Measurements from ENCODE around the gene THSD4. TPM values are rescaled to one million over a fixed set of nuclear protein-coding genes. Genes with fewer than 3 reads are reported as not detected.
A peak's percentile ranks its signal among the peaks of the same experiment; 100 is the strongest.

The THSD4 gene
- total RNA-seq, 1 donor, result 15.6 TPM

GRCh38 chr15:71118881-71119632 lies 3.8 kb downstream of the THSD4 start:
- Histone ChIP-seq H3K9me3 (ENCODE audit: low read depth, low read length) (no peaks in the 10 kb centered on the region), H3K4me1 (ENCODE audit: insufficient read depth, low read length) (no peaks in the 10 kb centered on the region), H2AFZ (ENCODE audit: low read length) (no peak overlapping the region), H4K20me1 (ENCODE audit: insufficient read depth, low read length) (no peaks in the 10 kb centered on the region), H3K27ac (ENCODE audit: low read depth, low read length) (no peak overlapping the region), H3K27me3 (ENCODE audit: insufficient read depth, low read length) (no peaks in the 10 kb centered on the region), H3K79me2 (ENCODE audit: insufficient read depth, low read length) (peaks cover 30% of the 10 kb centered on the region), H3K4me2 (ENCODE audit: insufficient read depth, low read length) (no peak overlapping the region), H3K4me3 (ENCODE audit: insufficient read depth, low read length) (no peak overlapping the region), H3K36me3 (ENCODE audit: insufficient read depth, low read length) (no peaks in the 10 kb centered on the region)
- DNase-seq (ENCODE audit: insufficient read length, low spot score, missing footprints), result no peak
- TF ChIP-seq CTCF (IDR thresholded peaks at IDR 0.05; ENCODE audit: extremely low read depth, low read depth, low read length), result no peak

- no peak overlapping the region for H3K4me2 ChIP-seq (ENCODE audit: insufficient read depth, low read length)
- TF ChIP-seq CTCF (IDR thresholded peaks at IDR 0.05; ENCODE audit: extremely low read depth, low read depth, low read length), result no peak
- no peaks in the 10 kb centered on the region for H3K27me3 ChIP-seq (ENCODE audit: insufficient read depth, low read length)
- H2AFZ ChIP-seq (ENCODE audit: low read length), result no peak overlapping the region
- no peaks in the 10 kb centered on the region for H3K9me3 ChIP-seq (ENCODE audit: low read depth, low read length)
- no peaks in the 10 kb centered on the region for H4K20me1 ChIP-seq (ENCODE audit: insufficient read depth, low read length)
- no peak overlapping the region for H3K4me3 ChIP-seq (ENCODE audit: insufficient read depth, low read length)
- no peaks in the 10 kb centered on the region for H3K4me1 ChIP-seq (ENCODE audit: insufficient read depth, low read length)
- peaks cover 33% of the 10 kb centered on the region for H3K79me2 ChIP-seq (ENCODE audit: insufficient read depth, low read length)
- no peak overlapping the region for H3K27ac ChIP-seq (ENCODE audit: low read depth, low read length)
- H3K36me3 ChIP-seq (ENCODE audit: insufficient read depth, low read length), result no peaks in the 10 kb centered on the region
- DNase-seq (ENCODE audit: insufficient read length, low spot score, missing footprints), result no peak
Measured at GRCh38 chr15:71120428-71120944, 5.2 kb downstream of the THSD4 start.

GRCh38 chr15:71121442-71121841 lies 6.2 kb downstream of the THSD4 start:
- no peak overlapping the region for H3K4me3 ChIP-seq (ENCODE audit: insufficient read depth, low read length)
- no peak for TF ChIP-seq CTCF (IDR thresholded peaks at IDR 0.05; ENCODE audit: extremely low read depth, low read depth, low read length)
- H3K36me3 ChIP-seq (ENCODE audit: insufficient read depth, low read length), result no peaks in the 10 kb centered on the region
- H3K27me3 ChIP-seq (ENCODE audit: insufficient read depth, low read length), result no peaks in the 10 kb centered on the region
- H2AFZ ChIP-seq (ENCODE audit: low read length), result no peak overlapping the region
- H3K4me1 ChIP-seq (ENCODE audit: insufficient read depth, low read length), result no peaks in the 10 kb centered on the region
- H4K20me1 ChIP-seq (ENCODE audit: insufficient read depth, low read length), result no peaks in the 10 kb centered on the region
- H3K79me2 ChIP-seq (ENCODE audit: insufficient read depth, low read length), result peaks cover 43% of the 10 kb centered on the region
- no peak overlapping the region for H3K4me2 ChIP-seq (ENCODE audit: insufficient read depth, low read length)
- no peak for DNase-seq (ENCODE audit: insufficient read length, low spot score, missing footprints)
- H3K27ac ChIP-seq (ENCODE audit: low read depth, low read length), result no peak overlapping the region
- no peaks in the 10 kb centered on the region for H3K9me3 ChIP-seq (ENCODE audit: low read depth, low read length)

- Histone ChIP-seq H3K27me3 (ENCODE audit: insufficient read depth, low read length) (no peaks in the 10 kb centered on the region), H3K79me2 (ENCODE audit: insufficient read depth, low read length) (peaks cover 39% of the 10 kb centered on the region), H4K20me1 (ENCODE audit: insufficient read depth, low read length) (no peaks in the 10 kb centered on the region), H3K27ac (ENCODE audit: low read depth, low read length) (no peak overlapping the region), H2AFZ (ENCODE audit: low read length) (peak overlapping the region; percentile 9), H3K4me1 (ENCODE audit: insufficient read depth, low read length) (peaks cover 4% of the 10 kb centered on the region), H3K9me3 (ENCODE audit: low read depth, low read length) (no peaks in the 10 kb centered on the region), H3K4me2 (ENCODE audit: insufficient read depth, low read length) (no peak overlapping the region), H3K4me3 (ENCODE audit: insufficient read depth, low read length) (no peak overlapping the region), H3K36me3 (ENCODE audit: insufficient read depth, low read length) (no peaks in the 10 kb centered on the region)
- no peak for TF ChIP-seq CTCF (IDR thresholded peaks at IDR 0.05; ENCODE audit: extremely low read depth, low read depth, low read length)
- DNase-seq (ENCODE audit: insufficient read length, low spot score, missing footprints), result no peak
Measured at GRCh38 chr15:71124937-71125790, 9.9 kb downstream of the THSD4 start.
